HEK293 (cell line): ENCODE data around the gene TRAPPC1.
A peak's percentile ranks its signal among the peaks of the same experiment; 100 is the strongest.

Source experiments
- BCL6B ChIP-seq: fragments of 450-650 bp; formaldehyde crosslinking; IDR thresholded peaks from 2 replicates; pipeline ENCODE4 v1.5.1; 2017; ENCODE audit warnings: missing biosample characterization, missing genetic modification characterization
- HOXA7 ChIP-seq: sonication (generic); formaldehyde crosslinking; IDR thresholded peaks from 2 replicates; pipeline ENCODE4 v1.8.1; 2022; ENCODE audit warnings: missing genetic modification reagents, borderline replicate concordance
- HOXD13 ChIP-seq: sonication (generic); formaldehyde crosslinking; IDR thresholded peaks from 2 replicates; pipeline ENCODE4 v1.8.0; 2022; ENCODE audit warnings: missing genetic modification reagents, borderline replicate concordance
- KLF8 ChIP-seq: fragments of 450-650 bp; formaldehyde crosslinking; IDR thresholded peaks from 2 replicates; pipeline ENCODE4 v1.5.1; 2016; ENCODE audit warnings: missing biosample characterization, missing genetic modification characterization
- MZF1 ChIP-seq: fragments of 450-650 bp; formaldehyde crosslinking; IDR thresholded peaks from 2 replicates; pipeline ENCODE4 v1.5.1; 2017; ENCODE audit warnings: missing biosample characterization, missing genetic modification characterization, borderline replicate concordance
- SP7 ChIP-seq: fragments of 450-650 bp; formaldehyde crosslinking; IDR thresholded peaks from 2 replicates; pipeline ENCODE4 v1.5.1; 2016; ENCODE audit warnings: missing biosample characterization, missing genetic modification characterization
- WT1 ChIP-seq: fragments of 450-650 bp; formaldehyde crosslinking; IDR thresholded peaks from 2 replicates; pipeline ENCODE4 v1.5.1; 2016; ENCODE audit warnings: missing biosample characterization, missing genetic modification characterization
- ZBTB11 ChIP-seq: fragments of 450-650 bp; formaldehyde crosslinking; conservative IDR thresholded peaks from 2 replicates; pipeline ENCODE4 v1.5.1; 2016; ENCODE audit warnings: low read depth, missing biosample characterization, missing genetic modification characterization
- ZBTB17 ChIP-seq: fragments of 450-650 bp; formaldehyde crosslinking; IDR thresholded peaks from 2 replicates; pipeline ENCODE4 v1.5.1; 2016; ENCODE audit warnings: missing biosample characterization, missing genetic modification characterization
- ZBTB21 ChIP-seq: fragments of 450-650 bp; formaldehyde crosslinking; IDR thresholded peaks from 2 replicates; pipeline ENCODE4 v1.5.1; 2017; ENCODE audit warnings: missing biosample characterization, missing genetic modification characterization
- ZBTB48 ChIP-seq: fragments of 450-650 bp; formaldehyde crosslinking; IDR thresholded peaks from 2 replicates; pipeline ENCODE4 v1.5.1; 2016; ENCODE audit warnings: missing biosample characterization, missing genetic modification characterization
- ZNF148 ChIP-seq: fragments of 450-650 bp; formaldehyde crosslinking; IDR thresholded peaks from 2 replicates; pipeline ENCODE4 v1.5.0; 2017; ENCODE audit warnings: missing biosample characterization, missing genetic modification characterization, borderline replicate concordance
- ZNF18 ChIP-seq: fragments of 450-650 bp; formaldehyde crosslinking; IDR thresholded peaks from 2 replicates; pipeline ENCODE4 v1.5.1; 2016; ENCODE audit warnings: missing biosample characterization, missing genetic modification characterization
- ZNF19 ChIP-seq: fragments of 450-650 bp; formaldehyde crosslinking; IDR thresholded peaks from 2 replicates; pipeline ENCODE4; 2016; ENCODE audit warnings: missing biosample characterization, missing genetic modification characterization, low read depth
- ZNF239 ChIP-seq: fragments of 450-650 bp; formaldehyde crosslinking; IDR thresholded peaks from 2 replicates; pipeline ENCODE4 v1.5.1; 2016; ENCODE audit warnings: missing biosample characterization, missing genetic modification characterization
- ZNF292 ChIP-seq: fragments of 450-650 bp; formaldehyde crosslinking; IDR thresholded peaks from 2 replicates; pipeline ENCODE4 v1.5.1; 2016; ENCODE audit warnings: low read depth, missing biosample characterization, missing genetic modification characterization, borderline replicate concordance
- ZNF416 ChIP-seq: fragments of 450-650 bp; formaldehyde crosslinking; IDR thresholded peaks from 2 replicates; pipeline ENCODE4 v1.5.1; 2016; ENCODE audit warnings: missing biosample characterization, missing genetic modification characterization
- ZNF423 ChIP-seq: fragments of 450-650 bp; formaldehyde crosslinking; IDR thresholded peaks from 2 replicates; pipeline ENCODE4 v1.5.1; 2016; ENCODE audit warnings: missing biosample characterization, missing genetic modification characterization
- ZNF48 ChIP-seq: fragments of 450-650 bp; formaldehyde crosslinking; IDR thresholded peaks from 2 replicates; pipeline ENCODE4 v1.5.1; 2016; ENCODE audit warnings: missing biosample characterization, missing genetic modification characterization
- ZNF510 ChIP-seq: fragments of 450-650 bp; formaldehyde crosslinking; IDR thresholded peaks from 2 replicates; pipeline ENCODE4 v1.5.1; 2018; ENCODE audit warnings: mild to moderate bottlenecking, missing genetic modification characterization, missing biosample characterization; ENCODE audit not compliant: insufficient replicate concordance
- ZNF571 ChIP-seq: fragments of 450-650 bp; formaldehyde crosslinking; IDR thresholded peaks from 2 replicates; pipeline ENCODE4 v1.5.0; 2017; ENCODE audit warnings: missing biosample characterization, missing genetic modification characterization
- ZNF580 ChIP-seq: fragments of 450-650 bp; formaldehyde crosslinking; IDR thresholded peaks from 2 replicates; pipeline ENCODE4 v1.5.1; 2016; ENCODE audit warnings: missing biosample characterization, missing genetic modification characterization
- ZNF585B ChIP-seq: fragments of 450-650 bp; formaldehyde crosslinking; IDR thresholded peaks from 2 replicates; pipeline ENCODE4 v1.5.1; 2016; ENCODE audit warnings: missing biosample characterization, missing genetic modification characterization
- ZNF624 ChIP-seq: fragments of 450-650 bp; formaldehyde crosslinking; IDR thresholded peaks from 2 replicates; pipeline ENCODE4 v1.5.1; 2017; ENCODE audit warnings: missing biosample characterization, missing genetic modification characterization
- ZNF664 ChIP-seq: fragments of 450-650 bp; formaldehyde crosslinking; IDR thresholded peaks from 2 replicates; pipeline ENCODE4 v1.5.1; 2016; ENCODE audit warnings: missing biosample characterization, missing genetic modification characterization
- ZNF707 ChIP-seq: fragments of 450-650 bp; formaldehyde crosslinking; IDR thresholded peaks from 2 replicates; pipeline ENCODE4 v1.5.1; 2016; ENCODE audit warnings: missing biosample characterization, missing genetic modification characterization
- ZSCAN16 ChIP-seq: fragments of 450-650 bp; formaldehyde crosslinking; IDR thresholded peaks from 2 replicates; pipeline ENCODE4 v1.5.1; 2016; ENCODE audit warnings: missing biosample characterization, missing genetic modification characterization
- ZSCAN5A ChIP-seq: fragments of 450-650 bp; formaldehyde crosslinking; IDR thresholded peaks from 2 replicates; pipeline ENCODE4 v1.5.1; 2016; ENCODE audit warnings: missing biosample characterization, missing genetic modification characterization
- ZXDB ChIP-seq: fragments of 450-650 bp; formaldehyde crosslinking; IDR thresholded peaks from 2 replicates; pipeline ENCODE4 v1.5.1; 2016; ENCODE audit warnings: missing biosample characterization, missing genetic modification characterization

TRAPPC1 gene

GRCh38 chr17:7931709-7932482 is at the start of gene TRAPPC1, which contains the start of gene CNTROB (continued):
- TF ChIP-seq ZXDB (tag by site-specific recombination) (peak; percentile 77; the same call in 1 of the 2 replicates), ZNF585B (tag by site-specific recombination) (0 out of 2 replicates have a peak, but pooled peaks have one; percentile 13), ZSCAN5A (tag by site-specific recombination) (peak; percentile 72; the same call in 1 of the 2 replicates), ZNF148 (no peak), SP7 (peak; percentile 96), ZSCAN16 (peak; percentile 56; the same call in 1 of the 2 replicates), ZBTB21 (tag by site-specific recombination) (peak; percentile 97), WT1 (peak; percentile 76; the same call in 1 of the 2 replicates), ZNF664 (tag by site-specific recombination) (no peak), ZNF239 (tag by site-specific recombination) (0 out of 2 replicates have a peak, but pooled peaks have one; percentile 30), ZNF416 (tag by site-specific recombination) (no peak), ZNF624 (tag by site-specific recombination) (no peak), ZNF571 (no peak), ZNF292 (tag by site-specific recombination) (0 out of 2 replicates have a peak, but pooled peaks have one; percentile 8), ZNF19 (tag by site-specific recombination) (no peak), BCL6B (no peak), MZF1 (peak; percentile 75), ZNF707 (tag by site-specific recombination) (no peak), ZNF48 (no peak), HOXD13 (no peak), ZBTB11 (tag by site-specific recombination) (peak; percentile 96), ZNF580 (tag by site-specific recombination) (0 out of 2 replicates have a peak, but pooled peaks have one; percentile 9), ZBTB17 (tag by site-specific recombination) (no peak; the same call in 1 of the 2 replicates), ZBTB48 (tag by site-specific recombination) (peak; percentile 98), HOXA7 (CRISPR knock-in tag) (no peak), ZNF510 (tag by site-specific recombination) (no peak), ZNF423 (tag by site-specific recombination) (no peak), KLF8 (tag by site-specific recombination) (peak; percentile 93), ZNF18 (tag by site-specific recombination) (no peak; the same call in 1 of the 2 replicates)
